GM12878 (cell line): ENCODE measurements around the gene OTOGL. TPM values are rescaled to one million over a fixed set of nuclear protein-coding genes. Genes with fewer than 3 reads are reported as not detected.

Experiments used
- ATAC-seq: fragments of 200-7000 bp; cut with Tn5 transposase; 3 replicates; pipeline ENCODE4 v1.9.1; 2020; ENCODE audit warnings: mild to moderate bottlenecking, moderate library complexity
- BruUV-seq: library from RNA; stranded (reverse); fragments of 400-500 nt; replicated peaks from 2 replicates; lab custom pipeline; 2021; lab: Mats Ljungman, UMichigan
- CTCF ChIA-PET: fragments of 300-600 bp; sonication (Branson Sonifier 250); formaldehyde crosslinking; extraction: SDS; loops from one replicate; lab custom pipeline; 2021; ENCODE audit warnings: inconsistent platforms; lab: Yijun Ruan, JAX
- POLR2A ChIA-PET: fragments of 350-600 bp; formaldehyde crosslinking; extraction: SDS; loops from one replicate; lab custom pipeline; 2021; ENCODE audit warnings: inconsistent platforms; lab: Charles Lee
- RAD21 ChIA-PET: fragments of 300-600 bp; sonication (Branson Sonifier 250); formaldehyde crosslinking; loops from one replicate; lab custom pipeline; 2023; ENCODE audit warnings: antibody characterized with exemption; ENCODE audit not compliant: unreplicated experiment; lab: Charles Lee
- SMC1A ChIA-PET: fragments of 300-600 bp; sonication (Branson Sonifier 250); formaldehyde crosslinking; loops from one replicate; lab custom pipeline; 2023; ENCODE audit not compliant: unreplicated experiment, uncharacterized antibody; lab: Charles Lee
- DNase-seq: peaks from one replicate; pipeline ENCODE4 v3.0.0-alpha.2; 2011; ENCODE audit warnings: low read depth, low spot score
- FAIRE-seq: peaks from 3 replicates; lab custom pipeline; 2011; peaks lifted over from hg19 to GRCh38; lab: Jason Lieb, UNC
- H2AFZ ChIP-seq: 2 replicates; pipeline ENCODE4 v1.6.0; 2011; ENCODE audit warnings: low read depth, low read length, control low read depth; ENCODE audit not compliant: control insufficient read depth
- H3K27ac ChIP-seq: 2 replicates; pipeline ENCODE4 v1.5.1; 2011; ENCODE audit warnings: control low read depth; ENCODE audit not compliant: control insufficient read depth, insufficient read depth
- H3K27me3 ChIP-seq, 2 experiments: replicated peaks in 1 of 2; 2 replicates each; pipeline versions ENCODE4 v1.6.0 to v1.6.1; 2011; ENCODE audit warnings: low read length in 1 of 2; ENCODE audit not compliant: control insufficient read depth in 2 of 2, insufficient read depth in 2 of 2
- H3K36me3 ChIP-seq, 2 experiments: 2 replicates each; pipeline ENCODE4 v1.5.1; 2011; ENCODE audit warnings: low read length in 1 of 2; ENCODE audit not compliant: control insufficient read depth in 2 of 2, insufficient read depth in 2 of 2
- H3K4me1 ChIP-seq: 2 replicates; pipeline ENCODE4 v1.6.1; 2011; ENCODE audit warnings: mild to moderate bottlenecking, low read length, moderate library complexity, mixed read lengths; ENCODE audit not compliant: control insufficient read depth, insufficient read depth
- H3K4me2 ChIP-seq: 2 replicates; pipeline ENCODE4 v1.6.0; 2011; ENCODE audit warnings: control low read depth; ENCODE audit not compliant: control insufficient read depth, insufficient read depth
- H3K4me3 ChIP-seq: fragments of 200-600 bp; sonication (generic); 2 replicates; pipeline ENCODE4 v1.5.1; 2016
- H3K79me2 ChIP-seq: 2 replicates; pipeline ENCODE4 v1.6.0; 2011; ENCODE audit warnings: low read length; ENCODE audit not compliant: control insufficient read depth, insufficient read depth
- H3K9ac ChIP-seq: 2 replicates; pipeline ENCODE4 v1.8.0; 2011; ENCODE audit warnings: low read length, control low read depth, mixed read lengths; ENCODE audit not compliant: control insufficient read depth, insufficient read depth
- H3K9me3 ChIP-seq: replicated peaks from 3 replicates; pipeline ENCODE4 v1.5.1; 2011; ENCODE audit warnings: mild to moderate bottlenecking, low read length; ENCODE audit not compliant: control insufficient read depth, insufficient read depth
- H4K20me1 ChIP-seq: 2 replicates; pipeline ENCODE4 v1.6.0; 2011; ENCODE audit not compliant: control insufficient read depth, insufficient read depth
- BCL11A ChIP-seq: IDR thresholded peaks from 2 replicates; pipeline ENCODE4 v1.6.1; 2011; ENCODE audit warnings: low read depth, low read length
- BMI1 ChIP-seq: fragments of 450-650 bp; IDR thresholded peaks from 2 replicates; pipeline ENCODE4 v1.6.1; 2016; ENCODE audit warnings: mild to moderate bottlenecking, moderate library complexity, borderline replicate concordance
- CHD2 ChIP-seq: IDR thresholded peaks from 2 replicates; pipeline ENCODE4 v1.6.1; 2011; ENCODE audit warnings: low read depth, low read length, improper control_type of control experiment, borderline replicate concordance
- MEF2A ChIP-seq: IDR thresholded peaks from 2 replicates; pipeline ENCODE4 v1.6.1; 2011; ENCODE audit warnings: low read depth, mild to moderate bottlenecking, low read length, moderate library complexity; ENCODE audit not compliant: insufficient read depth
- SIN3A ChIP-seq: IDR thresholded peaks from 2 replicates; pipeline ENCODE4 v1.6.1; 2012; ENCODE audit warnings: low read depth, low read length, improper control_type of control experiment
- SREBF2 ChIP-seq: IDR thresholded peaks from 2 replicates; pipeline ENCODE4 v1.6.1; 2012; ENCODE audit warnings: mild to moderate bottlenecking, low read length
- STAT1 ChIP-seq: fragments of 450-650 bp; conservative IDR thresholded peaks from 2 replicates; pipeline ENCODE4 v1.6.1; 2014; ENCODE audit warnings: antibody characterized with exemption, mild to moderate bottlenecking
- WRNIP1 ChIP-seq: IDR thresholded peaks from 2 replicates; pipeline ENCODE4 v1.6.1; 2011; ENCODE audit warnings: low read depth, low read length, improper control_type of control experiment, borderline replicate concordance
- YY1 ChIP-seq: IDR thresholded peaks from 2 replicates; pipeline ENCODE4 v1.6.1; 2011; ENCODE audit warnings: low read depth, mild to moderate bottlenecking, low read length
- ZBED1 ChIP-seq: IDR thresholded peaks from 2 replicates; pipeline ENCODE4 v1.6.1; 2016; ENCODE audit warnings: borderline replicate concordance
- ZNF217 ChIP-seq: fragments of 450-650 bp; IDR thresholded peaks from 2 replicates; pipeline ENCODE4 v1.6.1; 2017; ENCODE audit warnings: antibody characterized with exemption, mild to moderate bottlenecking
- ZZZ3 ChIP-seq: IDR thresholded peaks from 2 replicates; pipeline ENCODE4 v1.6.1; 2011; ENCODE audit warnings: low read depth; ENCODE audit not compliant: control insufficient read depth, insufficient read length
- WGBS: methylation state at CpG from one replicate; pipeline ENCODE4 v1.1.6; 2016; ENCODE audit warnings: low lambda C conversion rate; ENCODE audit not compliant: insufficient replicate concordance, insufficient coverage; ENCODE audit errors: missing lambda C conversion rate; 5-methylcytosine and 5-hydroxymethylcytosine counted together
- in situ Hi-C: fragments of 300-500 bp; cut with MboI; formaldehyde crosslinking; loops from 9 replicates; pipeline ENCODE4 v1.14.3; 2018; ENCODE audit warnings: mixed read lengths
- intact Hi-C: fragments of 100-400 bp; cut with micrococcal nuclease; formaldehyde crosslinking; loops from one replicate; pipeline ENCODE4 v1.14.2; 2022; ENCODE audit not compliant: unreplicated experiment
- polyA plus RNA-seq, 11 experiments: library from polyadenylated mRNA; depleted of rRNA in 4 of 11; unstranded in 6 of 11; stranded (reverse) in 5 of 11; fragments of >200 nt; fragmentation: Nextera tagmentation in 4 of 11; fragmentation: Illumina TruSeq in 1 of 11; extraction: Ambion mirVana in 4 of 11; extraction: Trizol in 1 of 11; gene quantifications; 1 replicate in 1 of 11; 2 replicates in 10 of 11; pipeline versions ENCODE4 v1.2.1 to v1.2.3, GENCODE V29; 2011 to 2016; ENCODE audit warnings: inconsistent platforms in 2 of 11, missing spikeins in 2 of 11, low read depth in 1 of 11
- total RNA-seq, 4 experiments: library from RNA; depleted of rRNA in 3 of 4; stranded (reverse); fragments of >200 nt in 3 of 4; fragmentation: Illumina TruSeq in 1 of 4; extraction: Trizol in 1 of 4; gene quantifications; 2 replicates each; pipeline versions ENCODE4 v1.2.1 to v1.2.3, GENCODE V29; 2013 to 2021
- TF ChIP-seq, protein P1 (sequence below): fragments of 450-650 bp; formaldehyde crosslinking; IDR thresholded peaks from 2 replicates; pipeline ENCODE4 v1.5.0; 2022; ENCODE audit warnings: mild to moderate bottlenecking, missing genetic modification characterization
- TF ChIP-seq, protein P2 (sequence below): IDR thresholded peaks from 2 replicates; pipeline ENCODE4 v1.6.1; 2012; ENCODE audit warnings: improper control_type of control experiment, low read depth, low read length; ENCODE audit not compliant: insufficient replicate concordance

OTOGL gene
- total and polyA plus RNA-seq, 10 of the 15 experiments (the other 5 are each of a cell fraction or from before 2014, with no cell fraction given), result 0.04 to 3.7 (median 0.27) TPM

GRCh38 chr12:80058586-80058985 lies 40.8 kb upstream of the OTOGL start:
- in situ Hi-C loops, result no loop called here
- intact Hi-C loops, result no loop called here
- SMC1A ChIA-PET, result no interaction called here

More at GRCh38 chr12:80058586-80058985, 40.8 kb upstream of the OTOGL start:
- ATAC-seq, result no peak
- no peak for FAIRE-seq
- H3K9ac ChIP-seq, result no peak overlapping the region
- H3K9me3 ChIP-seq, result no peaks in the 10 kb centered on the region
- BruUV-seq, result no TSS peak
- H3K4me1 ChIP-seq, result no peaks in the 10 kb centered on the region
- no peak overlapping the region for H3K4me3 ChIP-seq
- RAD21 ChIA-PET, result no interaction called here
- 2% methylated on average over 2 of the region's 2 CpGs for WGBS
- TF ChIP-seq ZBED1 (no peak), MEF2A (no peak), CHD2 (no peak), BCL11A (no peak), ZZZ3 (no peak), SIN3A (no peak), WRNIP1 (no peak), SREBF2 (no peak), YY1 (no peak), STAT1 (no peak), BMI1 (no peak), ZNF217 (no peak)
- TF ChIP-seq, protein P1, sequence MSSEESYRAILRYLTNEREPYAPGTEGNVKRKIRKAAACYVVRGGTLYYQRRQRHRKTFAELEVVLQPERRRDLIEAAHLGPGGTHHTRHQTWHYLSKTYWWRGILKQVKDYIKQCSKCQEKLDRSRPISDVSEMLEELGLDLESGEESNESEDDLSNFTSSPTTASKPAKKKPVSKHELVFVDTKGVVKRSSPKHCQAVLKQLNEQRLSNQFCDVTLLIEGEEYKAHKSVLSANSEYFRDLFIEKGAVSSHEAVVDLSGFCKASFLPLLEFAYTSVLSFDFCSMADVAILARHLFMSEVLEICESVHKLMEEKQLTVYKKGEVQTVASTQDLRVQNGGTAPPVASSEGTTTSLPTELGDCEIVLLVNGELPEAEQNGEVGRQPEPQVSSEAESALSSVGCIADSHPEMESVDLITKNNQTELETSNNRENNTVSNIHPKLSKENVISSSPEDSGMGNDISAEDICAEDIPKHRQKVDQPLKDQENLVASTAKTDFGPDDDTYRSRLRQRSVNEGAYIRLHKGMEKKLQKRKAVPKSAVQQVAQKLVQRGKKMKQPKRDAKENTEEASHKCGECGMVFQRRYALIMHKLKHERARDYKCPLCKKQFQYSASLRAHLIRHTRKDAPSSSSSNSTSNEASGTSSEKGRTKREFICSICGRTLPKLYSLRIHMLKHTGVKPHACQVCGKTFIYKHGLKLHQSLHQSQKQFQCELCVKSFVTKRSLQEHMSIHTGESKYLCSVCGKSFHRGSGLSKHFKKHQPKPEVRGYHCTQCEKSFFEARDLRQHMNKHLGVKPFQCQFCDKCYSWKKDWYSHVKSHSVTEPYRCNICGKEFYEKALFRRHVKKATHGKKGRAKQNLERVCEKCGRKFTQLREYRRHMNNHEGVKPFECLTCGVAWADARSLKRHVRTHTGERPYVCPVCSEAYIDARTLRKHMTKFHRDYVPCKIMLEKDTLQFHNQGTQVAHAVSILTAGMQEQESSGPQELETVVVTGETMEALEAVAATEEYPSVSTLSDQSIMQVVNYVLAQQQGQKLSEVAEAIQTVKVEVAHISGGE (CRISPR knock-in tag), result no peak
- TF ChIP-seq, protein P2, sequence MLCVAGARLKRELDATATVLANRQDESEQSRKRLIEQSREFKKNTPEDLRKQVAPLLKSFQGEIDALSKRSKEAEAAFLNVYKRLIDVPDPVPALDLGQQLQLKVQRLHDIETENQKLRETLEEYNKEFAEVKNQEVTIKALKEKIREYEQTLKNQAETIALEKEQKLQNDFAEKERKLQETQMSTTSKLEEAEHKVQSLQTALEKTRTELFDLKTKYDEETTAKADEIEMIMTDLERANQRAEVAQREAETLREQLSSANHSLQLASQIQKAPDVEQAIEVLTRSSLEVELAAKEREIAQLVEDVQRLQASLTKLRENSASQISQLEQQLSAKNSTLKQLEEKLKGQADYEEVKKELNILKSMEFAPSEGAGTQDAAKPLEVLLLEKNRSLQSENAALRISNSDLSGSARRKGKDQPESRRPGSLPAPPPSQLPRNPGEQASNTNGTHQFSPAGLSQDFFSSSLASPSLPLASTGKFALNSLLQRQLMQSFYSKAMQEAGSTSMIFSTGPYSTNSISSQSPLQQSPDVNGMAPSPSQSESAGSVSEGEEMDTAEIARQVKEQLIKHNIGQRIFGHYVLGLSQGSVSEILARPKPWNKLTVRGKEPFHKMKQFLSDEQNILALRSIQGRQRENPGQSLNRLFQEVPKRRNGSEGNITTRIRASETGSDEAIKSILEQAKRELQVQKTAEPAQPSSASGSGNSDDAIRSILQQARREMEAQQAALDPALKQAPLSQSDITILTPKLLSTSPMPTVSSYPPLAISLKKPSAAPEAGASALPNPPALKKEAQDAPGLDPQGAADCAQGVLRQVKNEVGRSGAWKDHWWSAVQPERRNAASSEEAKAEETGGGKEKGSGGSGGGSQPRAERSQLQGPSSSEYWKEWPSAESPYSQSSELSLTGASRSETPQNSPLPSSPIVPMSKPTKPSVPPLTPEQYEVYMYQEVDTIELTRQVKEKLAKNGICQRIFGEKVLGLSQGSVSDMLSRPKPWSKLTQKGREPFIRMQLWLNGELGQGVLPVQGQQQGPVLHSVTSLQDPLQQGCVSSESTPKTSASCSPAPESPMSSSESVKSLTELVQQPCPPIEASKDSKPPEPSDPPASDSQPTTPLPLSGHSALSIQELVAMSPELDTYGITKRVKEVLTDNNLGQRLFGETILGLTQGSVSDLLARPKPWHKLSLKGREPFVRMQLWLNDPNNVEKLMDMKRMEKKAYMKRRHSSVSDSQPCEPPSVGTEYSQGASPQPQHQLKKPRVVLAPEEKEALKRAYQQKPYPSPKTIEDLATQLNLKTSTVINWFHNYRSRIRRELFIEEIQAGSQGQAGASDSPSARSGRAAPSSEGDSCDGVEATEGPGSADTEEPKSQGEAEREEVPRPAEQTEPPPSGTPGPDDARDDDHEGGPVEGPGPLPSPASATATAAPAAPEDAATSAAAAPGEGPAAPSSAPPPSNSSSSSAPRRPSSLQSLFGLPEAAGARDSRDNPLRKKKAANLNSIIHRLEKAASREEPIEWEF, result no peak
- POLR2A ChIA-PET, result no interaction called here
- H3K36me3 ChIP-seq, result no peaks in the 10 kb centered on the region
- no peaks in the 10 kb centered on the region for H3K27me3 ChIP-seq
- H3K79me2 ChIP-seq, result no peaks in the 10 kb centered on the region
- H3K4me2 ChIP-seq, result no peak overlapping the region
- no peaks in the 10 kb centered on the region for H4K20me1 ChIP-seq
- H2AFZ ChIP-seq, result no peak overlapping the region
- CTCF ChIA-PET, result no interaction called here
- H3K27ac ChIP-seq, result no peak overlapping the region
- no peak for DNase-seq
